Stimulated activated memory B cell treated with anti-CD40 and anti-IgM and Interleukin-4, amounts not matched to agents 10 μg/mL and 1 μg/mL and 100 μg/mL, for 72 hours (primary cell): ENCODE data around the gene AGMO.

Experiments used
- ATAC-seq: fragments of 150-1000 bp; cut with Tn5 transposase; 2 replicates; pipeline ENCODE4 v1.10.0; 2021
- H3K27ac Mint-ChIP-seq: one replicate; pipeline ENCODE4 v1.8.0; 2022; ENCODE audit warnings: mild to moderate bottlenecking, mixed read lengths
- H3K27me3 Mint-ChIP-seq: one replicate; pipeline ENCODE4 v1.8.0; 2022; ENCODE audit warnings: mixed read lengths
- H3K36me3 Mint-ChIP-seq: one replicate; pipeline ENCODE4 v1.8.0; 2022; ENCODE audit warnings: mixed read lengths
- H3K4me1 Mint-ChIP-seq: one replicate; pipeline ENCODE4 v1.8.0; 2022; ENCODE audit warnings: mixed read lengths
- H3K4me3 Mint-ChIP-seq: one replicate; pipeline ENCODE4 v1.8.0; 2022; ENCODE audit warnings: mild to moderate bottlenecking, moderate library complexity, mixed read lengths
- H3K9me3 Mint-ChIP-seq: one replicate; pipeline ENCODE4 v1.8.0; 2022; ENCODE audit warnings: mixed read lengths

Gene AGMO

DNA sequence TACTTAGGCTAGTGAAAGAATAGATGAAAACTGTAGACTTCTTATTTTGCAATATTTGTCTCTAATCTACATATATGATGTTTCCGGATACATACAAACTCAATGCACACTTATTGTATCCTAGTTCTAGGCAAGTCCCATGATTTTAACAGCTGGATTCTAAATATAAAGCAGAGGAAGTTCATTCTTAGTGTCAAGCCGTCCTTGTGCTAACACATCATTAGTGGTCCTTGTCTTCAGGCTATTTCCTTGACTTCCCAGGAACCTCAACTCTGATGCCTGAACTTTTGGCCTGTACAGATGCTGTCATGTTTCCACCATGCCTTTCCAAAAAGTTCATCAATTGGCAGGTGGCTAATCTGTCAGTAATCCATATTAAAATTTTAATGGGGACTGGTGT lies 357.4 kb downstream of the AGMO start:
- Mint-ChIP-seq H3K4me3 (no peak overlapping the region), H3K9me3 (no peaks in the 10 kb centered on the region), H3K27me3 (no peaks in the 10 kb centered on the region), H3K36me3 (no peaks in the 10 kb centered on the region), H3K4me1 (no peaks in the 10 kb centered on the region), H3K27ac (no peak overlapping the region)
- no peak for ATAC-seq

GRCh38 chr7:15199482-15199881 lies 362.3 kb downstream of the AGMO start:
- Mint-ChIP-seq H3K4me3 (no peak overlapping the region), H3K27me3 (no peaks in the 10 kb centered on the region), H3K4me1 (no peaks in the 10 kb centered on the region), H3K9me3 (peaks cover 3% of the 10 kb centered on the region), H3K27ac (no peak overlapping the region), H3K36me3 (no peaks in the 10 kb centered on the region)
- ATAC-seq: no peak

DNA sequence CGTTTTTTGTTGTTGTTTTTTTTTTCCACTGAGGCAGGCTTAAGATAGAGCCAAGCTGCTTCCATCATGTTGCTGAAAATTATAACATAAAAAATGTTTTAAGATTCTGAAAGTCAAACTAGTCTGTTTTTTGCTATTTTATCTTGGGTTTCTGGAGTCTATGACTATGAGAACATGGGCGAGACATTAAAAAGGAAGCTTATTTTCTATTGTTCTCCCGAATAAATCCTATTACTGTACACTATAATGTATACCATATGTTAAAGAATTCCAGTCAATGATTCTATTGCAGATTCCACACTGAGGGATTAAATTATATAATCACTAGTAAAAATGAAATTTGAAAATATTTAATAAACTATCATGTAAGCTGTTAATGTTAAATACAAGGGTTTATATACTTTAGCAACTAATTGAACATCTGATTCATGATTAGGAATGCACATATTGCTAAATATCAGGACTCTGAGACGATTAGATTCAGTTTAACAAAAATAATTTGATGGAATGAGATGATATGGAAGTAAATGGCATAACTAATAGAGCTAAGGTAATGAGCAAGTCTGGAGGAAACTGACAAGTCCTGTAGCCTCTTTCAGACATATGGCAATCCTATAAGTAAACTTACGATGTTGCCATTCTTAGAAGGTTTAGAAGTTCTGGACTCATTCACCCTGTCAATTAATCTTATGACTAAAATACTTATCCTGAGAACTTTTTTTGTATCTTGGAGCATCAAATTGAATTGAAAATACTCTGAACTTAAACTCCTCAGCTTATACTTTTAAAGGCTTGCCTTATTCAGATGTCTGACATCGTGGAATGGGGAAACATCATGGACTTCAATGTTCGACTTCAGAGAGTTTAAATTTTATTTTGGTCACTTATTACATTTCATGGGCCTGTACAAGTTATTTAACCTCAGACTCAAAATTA lies 364.5 kb downstream of the AGMO start:
- peaks cover 3% of the 10 kb centered on the region for H3K9me3 Mint-ChIP-seq
- no peaks in the 10 kb centered on the region for H3K4me1 Mint-ChIP-seq
- no peaks in the 10 kb centered on the region for H3K27me3 Mint-ChIP-seq
- no peak for ATAC-seq
- no peaks in the 10 kb centered on the region for H3K36me3 Mint-ChIP-seq
- no peak overlapping the region for H3K27ac Mint-ChIP-seq
- no peak overlapping the region for H3K4me3 Mint-ChIP-seq

GRCh38 chr7:15178065-15178464 lies 383.8 kb downstream of the AGMO start:
- no peak overlapping the region for H3K4me3 Mint-ChIP-seq
- no peaks in the 10 kb centered on the region for H3K4me1 Mint-ChIP-seq
- H3K27me3 Mint-ChIP-seq: no peaks in the 10 kb centered on the region
- ATAC-seq: no peak
- H3K9me3 Mint-ChIP-seq: peaks cover 7% of the 10 kb centered on the region
- H3K27ac Mint-ChIP-seq: no peak overlapping the region
- no peaks in the 10 kb centered on the region for H3K36me3 Mint-ChIP-seq

DNA sequence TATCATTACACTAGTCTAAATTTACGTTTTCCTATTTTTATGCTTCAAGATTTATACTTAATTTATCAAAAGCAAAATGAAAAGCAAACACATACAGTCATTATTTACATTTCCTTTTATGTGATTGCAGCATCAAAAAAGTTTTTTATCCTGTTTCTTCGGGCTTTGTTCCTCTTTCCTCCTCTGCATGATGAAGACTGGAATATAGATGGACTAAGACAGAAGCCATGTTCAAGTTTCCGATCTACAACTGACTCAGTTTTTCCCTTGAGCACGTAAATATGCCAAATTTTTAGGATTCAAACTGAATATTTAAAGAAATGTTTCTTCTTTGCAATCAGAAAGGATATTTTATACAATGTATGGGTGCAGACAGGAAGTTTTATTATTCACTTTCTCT lies 385.7 kb downstream of the AGMO start:
- ATAC-seq: no peak
- H3K27ac Mint-ChIP-seq: no peak overlapping the region
- peaks cover 4% of the 10 kb centered on the region for H3K9me3 Mint-ChIP-seq
- H3K4me3 Mint-ChIP-seq: no peak overlapping the region
- no peaks in the 10 kb centered on the region for H3K27me3 Mint-ChIP-seq
- no peaks in the 10 kb centered on the region for H3K4me1 Mint-ChIP-seq
- no peaks in the 10 kb centered on the region for H3K36me3 Mint-ChIP-seq

- Mint-ChIP-seq H3K4me3 (no peak overlapping the region), H3K27ac (no peak overlapping the region), H3K4me1 (no peaks in the 10 kb centered on the region), H3K27me3 (no peaks in the 10 kb centered on the region), H3K9me3 (peaks cover 4% of the 10 kb centered on the region), H3K36me3 (no peaks in the 10 kb centered on the region)
- ATAC-seq: no peak
These were observed 386.7 kb downstream of the AGMO start for GRCh38 chr7:15175152-15175551.

DNA sequence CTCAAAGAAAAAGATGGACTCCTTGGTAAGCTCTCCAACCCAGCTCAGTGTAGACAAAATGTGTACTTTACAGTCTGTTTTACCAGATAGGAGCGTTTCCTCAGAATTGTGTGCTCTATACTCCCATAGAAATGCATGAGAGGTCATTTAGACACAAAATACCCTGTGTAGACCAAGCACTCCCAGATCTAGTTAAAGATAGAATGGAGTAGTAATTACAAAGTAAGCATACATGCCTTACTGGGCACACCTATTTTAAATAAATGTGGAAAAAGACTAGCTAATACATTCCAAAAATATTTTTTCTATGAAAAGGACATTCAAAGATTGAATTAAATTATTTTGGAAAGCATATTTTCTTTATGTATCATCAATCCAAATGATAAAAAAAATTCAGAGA lies 387.3 kb downstream of the AGMO start:
- Mint-ChIP-seq H3K27me3 (no peaks in the 10 kb centered on the region), H3K9me3 (peaks cover 4% of the 10 kb centered on the region)
- no peak for ATAC-seq

GRCh38 chr7:15168489-15168888 lies 393.3 kb downstream of the AGMO start:
- Mint-ChIP-seq H3K4me1 (no peaks in the 10 kb centered on the region), H3K27me3 (no peaks in the 10 kb centered on the region), H3K4me3 (no peak overlapping the region), H3K27ac (no peak overlapping the region), H3K9me3 (peaks cover 3% of the 10 kb centered on the region), H3K36me3 (no peaks in the 10 kb centered on the region)
- ATAC-seq: no peak

More for the DNA sequence above, 387.3 kb downstream of the AGMO start:
- Mint-ChIP-seq H3K4me3 (no peak overlapping the region), H3K36me3 (no peaks in the 10 kb centered on the region), H3K4me1 (no peaks in the 10 kb centered on the region), H3K27ac (no peak overlapping the region)

DNA sequence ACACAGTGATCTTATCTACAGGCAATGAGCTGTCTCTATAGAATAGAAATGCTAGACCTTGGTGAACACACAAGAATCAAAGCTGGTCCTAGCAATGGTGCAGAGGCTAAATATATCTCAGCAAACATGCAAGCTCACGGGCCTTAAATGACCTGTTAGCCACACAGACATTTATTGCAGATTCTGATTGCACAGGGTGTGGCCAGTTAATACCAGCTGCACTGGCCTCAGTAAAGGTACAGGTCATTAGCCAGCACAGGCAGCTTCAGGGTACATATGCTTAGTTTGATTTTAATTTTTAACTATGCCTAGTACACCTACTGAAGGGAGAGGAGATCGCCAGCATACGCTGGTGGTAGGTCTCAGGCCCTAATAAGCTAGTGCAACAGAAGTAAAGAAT lies 393.9 kb downstream of the AGMO start:
- no peaks in the 10 kb centered on the region for H3K4me1 Mint-ChIP-seq
- no peaks in the 10 kb centered on the region for H3K27me3 Mint-ChIP-seq
- peaks cover 3% of the 10 kb centered on the region for H3K9me3 Mint-ChIP-seq
- peak; percentile 36 for ATAC-seq
- H3K4me3 Mint-ChIP-seq: no peak overlapping the region
- H3K36me3 Mint-ChIP-seq: no peaks in the 10 kb centered on the region
- no peak overlapping the region for H3K27ac Mint-ChIP-seq

GRCh38 chr7:15166620-15167019 lies 395.2 kb downstream of the AGMO start:
- Mint-ChIP-seq H3K36me3 (no peaks in the 10 kb centered on the region), H3K9me3 (peaks cover 3% of the 10 kb centered on the region), H3K4me3 (no peak overlapping the region), H3K27ac (no peak overlapping the region), H3K27me3 (no peaks in the 10 kb centered on the region), H3K4me1 (no peaks in the 10 kb centered on the region)
- no peak for ATAC-seq

GRCh38 chr7:15159261-15159660 lies 402.6 kb downstream of the AGMO start:
- Mint-ChIP-seq H3K27ac (no peak overlapping the region), H3K27me3 (no peaks in the 10 kb centered on the region), H3K4me1 (no peaks in the 10 kb centered on the region), H3K9me3 (peaks cover 3% of the 10 kb centered on the region), H3K36me3 (no peaks in the 10 kb centered on the region), H3K4me3 (no peak overlapping the region)
- no peak for ATAC-seq

GRCh38 chr7:15158141-15158810 lies 403.5 kb downstream of the AGMO start:
- H3K4me3 Mint-ChIP-seq: no peak overlapping the region
- H3K36me3 Mint-ChIP-seq: no peaks in the 10 kb centered on the region
- no peak for ATAC-seq
- H3K27me3 Mint-ChIP-seq: no peaks in the 10 kb centered on the region
- no peak overlapping the region for H3K27ac Mint-ChIP-seq
- no peaks in the 10 kb centered on the region for H3K4me1 Mint-ChIP-seq
- peaks cover 3% of the 10 kb centered on the region for H3K9me3 Mint-ChIP-seq
